SK-N-MC (cell line): ENCODE measurements around the gene KRT75.

Experiments used
- EZH2 ChIP-seq: fragments of 200-600 bp; sonication (generic); IDR thresholded peaks from one replicate; pipeline ENCODE4 v1.6.1; 2017; ENCODE audit warnings: antibody characterized with exemption
- FOXP2 ChIP-seq: optimal IDR thresholded peaks from 2 replicates; pipeline ENCODE3; 2011; ENCODE audit warnings: mild to moderate bottlenecking, moderate library complexity; ENCODE audit not compliant: insufficient read depth; ENCODE audit errors: extremely low read length, control extremely low read depth
- POLR2AphosphoS5 ChIP-seq: IDR thresholded peaks from 2 replicates; pipeline ENCODE4 v1.6.1; 2012; ENCODE audit warnings: mild to moderate bottlenecking, low read depth, low read length, borderline replicate concordance

GRCh38 chr12:52454411-52455201, 20.4 kb upstream of the KRT75 start:
- TF ChIP-seq EZH2 = no peak
- TF ChIP-seq POLR2AphosphoS5 = no peak
- no peak for TF ChIP-seq FOXP2
